GM13976 (cell line): ENCODE results near the gene TMPRSS13.
A peak's percentile ranks its signal among the peaks of the same experiment; 100 is the strongest.

Experiments
- DNase-seq: peaks from one replicate; pipeline ENCODE4 v3.0.0; 2012; ENCODE audit warnings: low spot score
- CTCF ChIP-seq: IDR thresholded peaks from 2 replicates; pipeline ENCODE4 v1.5.1; 2012; ENCODE audit warnings: borderline replicate concordance, mild to moderate bottlenecking; ENCODE audit not compliant: insufficient read depth; ENCODE audit errors: extremely low read depth, missing control alignments, control extremely low read depth
- in situ Hi-C: fragments of 300-500 bp; cut with MboI; formaldehyde crosslinking; loops from one replicate; pipeline ENCODE4 v1.12.0; 2022; ENCODE audit warnings: low sequenced_read_pairs, mixed read lengths, inconsistent platforms; ENCODE audit not compliant: unreplicated experiment

The TMPRSS13 gene

GRCh38 chr11:117914398-117914761, 14.8 kb downstream of the TMPRSS13 start:
- no peak for TF ChIP-seq CTCF
- in situ Hi-C loops = no loop called here
- no peak for DNase-seq

- in situ Hi-C loops = no loop called here
- TF ChIP-seq CTCF = no peak
- DNase-seq = no peak
These were observed 15.3 kb downstream of the TMPRSS13 start for GRCh38 chr11:117913736-117914397.

GRCh38 chr11:117912497-117912896, 16.7 kb downstream of the TMPRSS13 start:
- no peak for TF ChIP-seq CTCF
- in situ Hi-C loops = no loop called here
- DNase-seq = no peak

- in situ Hi-C loops = no loop called here
- DNase-seq = no peak
- TF ChIP-seq CTCF = no peak
These were observed 17.5 kb downstream of the TMPRSS13 start for GRCh38 chr11:117911694-117912093.

GRCh38 chr11:117910941-117911655, 18.1 kb downstream of the TMPRSS13 start:
- TF ChIP-seq CTCF = no peak
- no peak for DNase-seq
- in situ Hi-C loops = no loop called here

- in situ Hi-C loops = no loop called here
- TF ChIP-seq CTCF = peak; percentile 5
- DNase-seq = no peak
These were observed 18.7 kb downstream of the TMPRSS13 start for GRCh38 chr11:117910525-117910924.
